HEK293T (cell line): ENCODE data around the gene HACD2.

Experiments used
- BHLHE40 ChIP-seq: fragments of 450-650 bp; IDR thresholded peaks from 2 replicates; pipeline ENCODE4 v1.6.1; 2016; ENCODE audit warnings: mild to moderate bottlenecking, moderate library complexity, borderline replicate concordance
- FOXM1 ChIP-seq: fragments of 450-650 bp; IDR thresholded peaks from 2 replicates; pipeline ENCODE4 v1.6.1; 2017; ENCODE audit warnings: mild to moderate bottlenecking, borderline replicate concordance
- HDGF ChIP-seq: fragments of 450-650 bp; IDR thresholded peaks from 2 replicates; pipeline ENCODE4 v1.6.1; 2017; ENCODE audit warnings: antibody characterized with exemption, borderline replicate concordance
- SP1 ChIP-seq: fragments of 450-650 bp; IDR thresholded peaks from 2 replicates; pipeline ENCODE4 v1.6.1; 2017
- SUZ12 ChIP-seq: fragments of 450-650 bp; IDR thresholded peaks from 2 replicates; pipeline ENCODE4 v1.6.1; 2016; ENCODE audit warnings: mild to moderate bottlenecking

DNA sequence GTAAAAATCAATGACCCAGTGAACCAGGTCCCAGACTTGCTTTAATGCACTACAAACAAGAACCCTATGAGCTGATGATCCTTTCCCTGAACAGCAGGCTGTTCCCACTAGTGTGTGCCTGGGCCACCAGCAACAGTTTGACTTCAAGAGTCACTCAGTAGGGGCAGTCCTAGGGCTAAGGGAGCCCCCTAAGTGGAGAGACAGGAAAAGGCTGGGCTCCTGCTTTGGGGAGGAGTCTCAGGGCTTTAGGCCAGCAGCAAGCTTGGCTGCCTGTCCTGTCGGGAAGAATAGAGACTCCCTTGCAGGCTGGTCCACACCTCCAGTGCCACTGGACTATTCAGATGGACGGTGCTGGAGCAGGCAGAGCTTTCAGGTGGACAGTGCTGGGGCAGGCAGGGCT is 106.5 kb downstream of the HACD2 start:
- TF ChIP-seq SUZ12 (no peak), FOXM1 (no peak), SP1 (no peak), HDGF (no peak), BHLHE40 (no peak)
